Spinal cord (tissue), 10 donors: Measurements from ENCODE around the gene ABTB2. TPM values are rescaled to one million over a fixed set of nuclear protein-coding genes. Genes with fewer than 3 reads are reported as not detected.
"Not testable (repeated sequence)": the region's sequence is repeated elsewhere in the genome, so short reads cannot be mapped to it uniquely, and the experiment has no call there.

Experiments
- DNase-seq, 6 donors: peaks; one replicate each; pipeline versions ENCODE4 v3.0.0 to v3.0.0-alpha.2; 2013 to 2015; ENCODE audit warnings: low spot score in 6 of 6, low read depth in 4 of 6
- H3K27ac ChIP-seq: one replicate; pipeline ENCODE4 v1.5.1; 2013; ENCODE audit warnings: low read depth, low read length, control low read depth
- H3K27me3 ChIP-seq: one replicate; pipeline ENCODE4 v1.6.1; 2013; ENCODE audit warnings: low read length; ENCODE audit not compliant: control insufficient read depth, insufficient read depth
- H3K36me3 ChIP-seq: one replicate; pipeline ENCODE4 v1.6.1; 2013; ENCODE audit warnings: low read length; ENCODE audit not compliant: control insufficient read depth, insufficient read depth
- H3K4me1 ChIP-seq: one replicate; pipeline ENCODE4 v1.6.1; 2013; ENCODE audit warnings: low read length; ENCODE audit not compliant: control insufficient read depth, insufficient read depth
- H3K4me3 ChIP-seq: one replicate; pipeline ENCODE4 v1.5.1; 2013; ENCODE audit warnings: low read depth, low read length, control low read depth
- H3K9me3 ChIP-seq: one replicate; pipeline ENCODE4 v1.6.1; 2013; ENCODE audit warnings: low read length; ENCODE audit not compliant: control insufficient read depth, insufficient read depth
- WGBS: methylation state at CpG from one replicate; pipeline ENCODE4 v1.1.5; 2013; ENCODE audit warnings: missing lambda C conversion rate; ENCODE audit not compliant: insufficient coverage; 5-methylcytosine and 5-hydroxymethylcytosine counted together
- polyA plus RNA-seq, 2 donors: library from polyadenylated mRNA; unstranded; fragments of 120-200 nt; gene quantifications; one replicate each; pipeline ENCODE4 v1.2.1, GENCODE V29; 2013; ENCODE audit not compliant: insufficient read length in 2 of 2
- total RNA-seq, 2 donors: library from RNA; depleted of rRNA in 1 of 2; stranded (reverse); fragments of 120-200 nt in 1 of 2; fragments of >200 nt in 1 of 2; gene quantifications; one replicate each; pipeline versions ENCODE4 v1.2.3 to v1.2.4, GENCODE V29; 2013 to 2014
- donor health status: healthy.

Gene ABTB2
- total and polyA plus RNA-seq, 4 donors: 4.0 to 16.8 (median 9.4) TPM

GRCh38 chr11:34255101-34255500 is 102.7 kb downstream of the ABTB2 start:
- Histone ChIP-seq H3K4me3 (no peak overlapping the region), H3K36me3 (no peaks in the 10 kb centered on the region), H3K9me3 (no peaks in the 10 kb centered on the region), H3K4me1 (peaks cover 12% of the 10 kb centered on the region), H3K27me3 (no peaks in the 10 kb centered on the region), H3K27ac (no peak overlapping the region)
- WGBS: 80% methylated on average over 1 of the region's 2 CpGs
- no peak for DNase-seq

- Histone ChIP-seq H3K36me3 (no peaks in the 10 kb centered on the region), H3K4me3 (no peak overlapping the region), H3K27ac (no peak overlapping the region), H3K4me1 (peaks cover 10% of the 10 kb centered on the region), H3K9me3 (no peaks in the 10 kb centered on the region), H3K27me3 (no peaks in the 10 kb centered on the region)
- WGBS: 83% methylated on average over 1 of the region's 4 CpGs
- no peak for DNase-seq
Measured at GRCh38 chr11:34254011-34254410, 103.8 kb downstream of the ABTB2 start.

GRCh38 chr11:34252651-34253050 is 105.2 kb downstream of the ABTB2 start:
- H3K4me3 ChIP-seq: no peak overlapping the region
- peaks cover 10% of the 10 kb centered on the region for H3K4me1 ChIP-seq
- WGBS: 87% methylated on average over 3 of the region's 3 CpGs
- no peak overlapping the region for H3K27ac ChIP-seq
- H3K27me3 ChIP-seq: no peaks in the 10 kb centered on the region
- no peaks in the 10 kb centered on the region for H3K9me3 ChIP-seq
- H3K36me3 ChIP-seq: no peaks in the 10 kb centered on the region
- DNase-seq: no peak

- DNase-seq: no peak
- H3K4me1 ChIP-seq: peaks cover 10% of the 10 kb centered on the region
- WGBS: 74% methylated on average over 5 of the region's 7 CpGs
- no peak overlapping the region for H3K27ac ChIP-seq
- H3K9me3 ChIP-seq: no peaks in the 10 kb centered on the region
- H3K36me3 ChIP-seq: no peaks in the 10 kb centered on the region
- H3K4me3 ChIP-seq: no peak overlapping the region
- no peaks in the 10 kb centered on the region for H3K27me3 ChIP-seq
Measured at GRCh38 chr11:34252015-34252414, 105.8 kb downstream of the ABTB2 start.

- no peaks in the 10 kb centered on the region for H3K36me3 ChIP-seq
- H3K27me3 ChIP-seq: no peaks in the 10 kb centered on the region
- H3K4me1 ChIP-seq: peaks cover 10% of the 10 kb centered on the region
- WGBS: 47% methylated on average over 2 of the region's 3 CpGs
- no peak overlapping the region for H3K4me3 ChIP-seq
- H3K27ac ChIP-seq: no peak overlapping the region
- H3K9me3 ChIP-seq: no peaks in the 10 kb centered on the region
- DNase-seq: no peak
Measured at GRCh38 chr11:34251589-34251980, 106.2 kb downstream of the ABTB2 start.

- Histone ChIP-seq H3K27me3 (no peaks in the 10 kb centered on the region), H3K4me1 (peaks cover 10% of the 10 kb centered on the region), H3K27ac (no peak overlapping the region), H3K36me3 (no peaks in the 10 kb centered on the region), H3K4me3 (peak overlapping the region; percentile 24), H3K9me3 (no peaks in the 10 kb centered on the region)
- WGBS: 38% methylated on average over 4 of the region's 10 CpGs
- peak in 1 of 6 donors; percentile 63 for DNase-seq
Measured at GRCh38 chr11:34250732-34251588, 106.8 kb downstream of the ABTB2 start.

GRCh38 chr11:34250211-34250610 is 107.6 kb downstream of the ABTB2 start:
- Histone ChIP-seq H3K9me3 (no peaks in the 10 kb centered on the region), H3K4me3 (no peak overlapping the region), H3K36me3 (no peaks in the 10 kb centered on the region), H3K27me3 (no peaks in the 10 kb centered on the region), H3K4me1 (peaks cover 10% of the 10 kb centered on the region), H3K27ac (no peak overlapping the region)
- no peak for DNase-seq
- no CpG with 5 or more reads among the region's 2 CpGs for WGBS

GRCh38 chr11:34249439-34249838 is 108.4 kb downstream of the ABTB2 start:
- no peak overlapping the region for H3K4me3 ChIP-seq
- no peaks in the 10 kb centered on the region for H3K27me3 ChIP-seq
- 80% methylated on average over 2 of the region's 3 CpGs for WGBS
- H3K9me3 ChIP-seq: no peaks in the 10 kb centered on the region
- DNase-seq: no peak
- peaks cover 10% of the 10 kb centered on the region for H3K4me1 ChIP-seq
- no peak overlapping the region for H3K27ac ChIP-seq
- no peaks in the 10 kb centered on the region for H3K36me3 ChIP-seq

GRCh38 chr11:34246511-34246910 is 111.3 kb downstream of the ABTB2 start:
- WGBS: no CpG with 5 or more reads among the region's 4 CpGs
- not testable (repeated sequence) for H3K36me3 ChIP-seq, H3K9me3 ChIP-seq, H3K27ac ChIP-seq, H3K27me3 ChIP-seq, DNase-seq, H3K4me3 ChIP-seq
- peaks cover 12% of the 10 kb centered on the region for H3K4me1 ChIP-seq

GRCh38 chr11:34245041-34245440 is 112.8 kb downstream of the ABTB2 start:
- H3K36me3 ChIP-seq: no peaks in the 10 kb centered on the region
- 99% methylated on average over 4 of the region's 4 CpGs for WGBS
- H3K4me3 ChIP-seq: no peak overlapping the region
- H3K27ac ChIP-seq: no peak overlapping the region
- no peak for DNase-seq
- no peaks in the 10 kb centered on the region for H3K27me3 ChIP-seq
- no peaks in the 10 kb centered on the region for H3K9me3 ChIP-seq
- peaks cover 11% of the 10 kb centered on the region for H3K4me1 ChIP-seq
